Activated naive CD4-positive, alpha-beta T cell treated with anti-CD3 and anti-CD28 coated beads, Interleukin-2, amount 10 ng/mL, durations not matched to agents 7 days and 5 days (primary cell): ENCODE measurements around the gene ACSS1.

Source experiments
- CTCF ChIA-PET: fragments of 350-600 bp; sonication (Branson Sonifier 250); formaldehyde crosslinking; loops from one replicate; lab custom pipeline; 2021; ENCODE audit warnings: antibody characterized with exemption; lab: Charles Lee
- DNase-seq: peaks from one replicate; pipeline ENCODE4 v3.0.0-alpha.2; 2020
- H3K27ac Mint-ChIP-seq: one replicate; pipeline ENCODE4 v1.8.0; 2021; ENCODE audit warnings: mild to moderate bottlenecking, moderate library complexity, mixed read lengths
- H3K27me3 Mint-ChIP-seq: one replicate; pipeline ENCODE4 v1.8.0; 2021; ENCODE audit warnings: mild to moderate bottlenecking, mixed read lengths
- H3K36me3 Mint-ChIP-seq: one replicate; pipeline ENCODE4 v1.8.0; 2021; ENCODE audit warnings: mixed read lengths
- H3K4me1 Mint-ChIP-seq: one replicate; pipeline ENCODE4 v1.8.0; 2021; ENCODE audit warnings: mixed read lengths
- H3K4me3 Mint-ChIP-seq: one replicate; pipeline ENCODE4 v1.8.0; 2021; ENCODE audit warnings: mild to moderate bottlenecking, moderate library complexity, mixed read lengths
- H3K9me3 Mint-ChIP-seq: one replicate; pipeline ENCODE4 v1.8.0; 2021; ENCODE audit warnings: mixed read lengths

The ACSS1 gene

GRCh38 chr20:24981282-24981681 lies 76.7 kb downstream of the ACSS1 start:
- no peak for DNase-seq
- H3K9me3 Mint-ChIP-seq, result peaks cover 12% of the 10 kb centered on the region
- CTCF ChIA-PET, result interaction anchor here (0.8 kb wide), 1 partner anchor 83 kb away, joined by 4 read pairs; no protein-coding TSS in a partner anchor
- peaks cover 74% of the 10 kb centered on the region for H3K36me3 Mint-ChIP-seq
- H3K4me1 Mint-ChIP-seq, result peaks cover 37% of the 10 kb centered on the region
- no peaks in the 10 kb centered on the region for H3K27me3 Mint-ChIP-seq
- no peak overlapping the region for H3K27ac Mint-ChIP-seq
- no peak overlapping the region for H3K4me3 Mint-ChIP-seq

DNA sequence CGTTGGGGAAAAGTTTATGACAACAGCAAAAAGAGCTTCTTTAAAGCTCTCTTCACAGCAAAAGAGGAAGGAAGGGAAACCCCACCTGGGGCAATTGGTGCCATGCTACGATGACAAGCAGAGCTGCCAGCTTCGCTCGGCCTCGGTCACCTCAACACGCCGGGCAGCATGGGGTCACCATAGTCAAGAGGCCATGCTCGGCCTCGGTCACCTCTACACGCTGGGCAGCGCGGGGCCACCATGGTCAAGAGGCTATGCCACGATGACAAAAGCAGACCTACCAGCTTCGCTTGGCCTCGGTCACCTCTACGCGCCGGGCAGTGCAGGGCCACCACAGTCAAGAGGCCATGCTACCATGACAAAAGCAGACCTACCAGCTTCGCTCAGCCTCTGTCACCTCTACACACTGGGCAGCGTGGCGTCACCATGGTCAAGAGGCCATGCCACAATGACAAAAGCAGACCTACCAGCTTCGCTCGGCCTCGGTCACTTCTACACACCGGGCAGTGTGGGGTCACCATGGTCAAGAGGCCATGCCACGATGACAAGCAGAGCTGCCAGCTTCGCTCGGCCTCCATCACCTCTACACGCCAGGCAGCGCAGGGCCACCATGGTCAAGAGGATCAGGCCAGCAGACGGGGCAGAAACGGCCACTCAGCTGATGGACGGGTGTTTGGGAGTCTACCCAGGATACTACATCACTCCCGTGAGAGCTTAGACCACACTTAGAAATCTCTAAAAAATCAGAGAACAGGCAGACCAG lies 77.5 kb downstream of the ACSS1 start:
- no peaks in the 10 kb centered on the region for H3K27me3 Mint-ChIP-seq
- no peak overlapping the region for H3K27ac Mint-ChIP-seq
- CTCF ChIA-PET, result interaction anchor here (0.8 to 1.0 kb wide), 2 partner anchors 16 to 84 kb away, joined by 3 to 4 read pairs; no protein-coding TSS in a partner anchor
- no peak overlapping the region for H3K4me3 Mint-ChIP-seq
- H3K36me3 Mint-ChIP-seq, result peaks cover 82% of the 10 kb centered on the region
- H3K9me3 Mint-ChIP-seq, result peaks cover 15% of the 10 kb centered on the region
- no peak for DNase-seq
- H3K4me1 Mint-ChIP-seq, result peaks cover 29% of the 10 kb centered on the region

DNA sequence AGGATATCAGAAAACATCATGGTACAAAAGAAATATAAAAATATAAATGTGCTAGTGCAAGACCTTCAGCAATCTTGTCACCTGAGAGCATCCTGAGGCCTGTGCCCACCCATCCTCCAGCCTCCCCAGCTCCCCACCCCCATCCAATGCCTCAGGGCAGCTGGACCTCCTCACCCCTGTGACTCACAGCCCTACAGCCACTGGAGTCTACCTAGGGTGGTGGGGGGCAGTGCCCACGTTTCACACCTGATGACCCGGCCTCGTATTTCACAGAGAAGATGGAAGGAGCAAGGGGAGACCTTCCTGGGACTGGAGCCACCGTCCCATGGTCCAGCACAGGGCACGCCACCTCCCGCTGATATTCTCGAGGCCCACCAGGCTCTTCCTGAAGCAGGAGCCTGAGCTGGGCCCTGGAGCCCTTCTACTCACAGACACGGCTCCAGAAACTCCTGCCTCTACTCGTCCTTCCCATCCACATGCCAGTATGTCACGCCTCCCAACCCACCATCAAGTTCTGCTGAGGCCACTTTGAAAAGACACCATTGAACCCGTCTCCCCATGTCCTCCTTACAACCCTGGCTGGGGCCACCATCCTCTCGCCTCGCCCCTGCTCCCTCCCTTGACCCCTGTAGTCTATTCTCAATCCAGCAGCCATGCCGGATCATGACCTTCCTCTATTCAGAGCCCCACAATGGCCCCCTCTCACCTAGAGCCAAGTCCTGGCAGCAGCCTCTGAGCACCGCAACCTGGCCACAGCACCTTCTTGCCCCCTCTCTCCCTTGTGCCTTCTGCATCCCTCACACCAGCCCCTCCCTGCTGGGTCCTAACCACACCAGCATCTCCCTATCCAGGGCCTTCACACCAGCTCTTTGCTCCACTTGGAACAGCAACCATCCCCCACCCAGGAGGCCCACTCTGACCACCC lies 78.6 kb downstream of the ACSS1 start:
- Mint-ChIP-seq H3K27me3 (no peaks in the 10 kb centered on the region), H3K4me1 (peaks cover 19% of the 10 kb centered on the region), H3K9me3 (peaks cover 15% of the 10 kb centered on the region), H3K36me3 (peaks cover 87% of the 10 kb centered on the region), H3K27ac (peak overlapping the region; percentile 4), H3K4me3 (no peak overlapping the region)
- CTCF ChIA-PET, result no interaction called here
- peak; percentile 11 for DNase-seq

- CTCF ChIA-PET, result no interaction called here
- H3K4me1 Mint-ChIP-seq, result peaks cover 19% of the 10 kb centered on the region
- H3K4me3 Mint-ChIP-seq, result no peak overlapping the region
- peak; percentile 5 for DNase-seq
- no peak overlapping the region for H3K27ac Mint-ChIP-seq
- peaks cover 15% of the 10 kb centered on the region for H3K9me3 Mint-ChIP-seq
- H3K36me3 Mint-ChIP-seq, result peaks cover 86% of the 10 kb centered on the region
- H3K27me3 Mint-ChIP-seq, result no peaks in the 10 kb centered on the region
Measured at GRCh38 chr20:24978513-24978912, 79.4 kb downstream of the ACSS1 start.

GRCh38 chr20:24977797-24978196 lies 80.1 kb downstream of the ACSS1 start:
- Mint-ChIP-seq H3K9me3 (peaks cover 15% of the 10 kb centered on the region), H3K36me3 (peaks cover 86% of the 10 kb centered on the region), H3K4me3 (no peak overlapping the region), H3K4me1 (peaks cover 18% of the 10 kb centered on the region), H3K27me3 (no peaks in the 10 kb centered on the region), H3K27ac (no peak overlapping the region)
- no peak for DNase-seq
- CTCF ChIA-PET, result no interaction called here

GRCh38 chr20:24977336-24977735 lies 80.6 kb downstream of the ACSS1 start:
- H3K27me3 Mint-ChIP-seq, result no peaks in the 10 kb centered on the region
- H3K27ac Mint-ChIP-seq, result no peak overlapping the region
- H3K9me3 Mint-ChIP-seq, result peaks cover 15% of the 10 kb centered on the region
- H3K36me3 Mint-ChIP-seq, result peaks cover 86% of the 10 kb centered on the region
- CTCF ChIA-PET, result no interaction called here
- peak; percentile 11 for DNase-seq
- peaks cover 15% of the 10 kb centered on the region for H3K4me1 Mint-ChIP-seq
- H3K4me3 Mint-ChIP-seq, result no peak overlapping the region

DNA sequence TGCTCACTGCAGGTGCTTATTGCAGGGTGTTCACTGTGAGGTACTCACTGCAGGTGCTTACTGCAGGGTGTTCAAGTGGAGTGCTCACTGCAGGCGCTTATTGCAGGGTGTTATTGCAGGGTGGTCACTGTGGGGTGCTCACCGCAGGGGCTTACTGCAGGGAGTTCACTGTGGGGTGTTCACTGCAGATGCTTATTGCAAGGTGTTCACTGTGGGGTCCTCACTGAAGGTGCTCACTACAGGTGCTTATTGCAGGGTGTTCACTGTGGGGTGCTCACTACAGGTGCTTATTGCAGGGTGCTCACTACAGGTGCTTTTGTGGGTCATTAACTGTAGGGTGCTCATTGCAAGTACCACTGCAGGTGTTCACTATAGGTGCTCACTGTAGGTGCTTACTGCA lies 85.6 kb downstream of the ACSS1 start:
- Mint-ChIP-seq H3K9me3 (peaks cover 5% of the 10 kb centered on the region), H3K4me3 (no peak overlapping the region), H3K27me3 (no peaks in the 10 kb centered on the region), H3K27ac (no peak overlapping the region), H3K36me3 (peaks cover 71% of the 10 kb centered on the region), H3K4me1 (no peaks in the 10 kb centered on the region)
- DNase-seq, result no peak
- CTCF ChIA-PET, result no interaction called here

DNA sequence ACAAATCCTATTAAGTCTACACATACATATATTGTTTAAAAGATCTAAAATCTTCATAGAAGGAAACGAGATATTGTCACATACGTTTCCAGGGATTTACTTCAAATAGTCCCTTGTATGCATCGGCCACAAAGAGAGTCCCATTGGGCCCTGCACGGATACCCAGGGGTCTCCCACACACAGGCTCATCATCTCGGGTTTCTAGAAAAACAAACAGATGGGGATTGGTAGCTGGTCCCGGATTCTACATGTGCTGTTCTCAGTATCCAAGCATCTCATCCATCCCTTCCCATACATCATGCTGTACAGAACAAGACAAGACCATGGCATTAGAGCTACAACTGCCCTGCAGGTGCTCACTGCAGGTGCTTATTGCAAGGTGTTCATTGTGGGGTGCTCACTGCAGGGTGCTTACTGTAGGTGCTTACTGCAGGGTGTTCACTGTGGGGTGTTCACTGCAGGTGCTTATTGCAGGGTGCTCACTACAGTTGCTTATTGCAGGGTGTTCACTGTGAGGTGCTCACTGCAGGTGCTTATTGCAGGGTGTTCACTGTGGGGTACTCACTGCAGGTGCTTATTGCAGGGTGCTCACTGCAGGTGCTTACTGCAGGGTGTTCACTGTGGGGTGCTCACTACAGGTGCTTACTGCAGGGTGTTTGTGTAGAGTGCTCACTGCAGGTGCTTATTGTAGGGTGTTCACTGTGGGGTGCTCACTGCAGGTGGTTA lies 86.4 kb downstream of the ACSS1 start:
- H3K36me3 Mint-ChIP-seq, result peaks cover 64% of the 10 kb centered on the region
- no peaks in the 10 kb centered on the region for H3K27me3 Mint-ChIP-seq
- peak; percentile 18 for DNase-seq
- no peak overlapping the region for H3K4me3 Mint-ChIP-seq
- no peak overlapping the region for H3K27ac Mint-ChIP-seq
- H3K9me3 Mint-ChIP-seq, result peaks cover 5% of the 10 kb centered on the region
- H3K4me1 Mint-ChIP-seq, result no peaks in the 10 kb centered on the region
- CTCF ChIA-PET, result no interaction called here

DNA sequence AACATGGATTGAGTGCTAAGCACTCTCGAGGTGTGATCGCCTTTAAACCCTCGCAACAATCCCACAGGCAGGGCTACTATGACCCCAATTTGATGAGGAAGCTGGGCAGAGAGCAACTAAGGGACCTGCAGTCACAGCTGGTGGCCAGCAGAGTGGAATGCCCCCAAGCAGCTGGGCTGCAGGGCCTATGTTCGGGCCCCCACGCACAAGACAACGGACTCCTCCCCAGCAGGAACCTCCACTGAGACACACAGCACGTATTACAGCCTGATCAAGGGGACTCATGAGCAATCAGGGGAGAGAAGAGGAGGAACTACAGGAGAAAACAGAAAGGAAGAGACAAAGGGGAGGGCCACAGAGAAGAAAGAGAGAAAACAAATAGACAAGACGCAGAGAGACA lies 87.2 kb downstream of the ACSS1 start:
- CTCF ChIA-PET, result no interaction called here
- H3K4me3 Mint-ChIP-seq, result no peak overlapping the region

GRCh38 chr20:24970030-24970553 lies 87.8 kb downstream of the ACSS1 start:
- H3K27me3 Mint-ChIP-seq, result no peaks in the 10 kb centered on the region
- DNase-seq, result no peak
- H3K27ac Mint-ChIP-seq, result no peak overlapping the region
- no peaks in the 10 kb centered on the region for H3K9me3 Mint-ChIP-seq
- H3K4me3 Mint-ChIP-seq, result no peak overlapping the region
- peaks cover 60% of the 10 kb centered on the region for H3K36me3 Mint-ChIP-seq
- no peaks in the 10 kb centered on the region for H3K4me1 Mint-ChIP-seq
- CTCF ChIA-PET, result no interaction called here

More for the DNA sequence above, 87.2 kb downstream of the ACSS1 start:
- H3K36me3 Mint-ChIP-seq, result peaks cover 61% of the 10 kb centered on the region
- no peaks in the 10 kb centered on the region for H3K4me1 Mint-ChIP-seq
- no peaks in the 10 kb centered on the region for H3K27me3 Mint-ChIP-seq
- no peaks in the 10 kb centered on the region for H3K9me3 Mint-ChIP-seq
- no peak for DNase-seq
- no peak overlapping the region for H3K27ac Mint-ChIP-seq

DNA sequence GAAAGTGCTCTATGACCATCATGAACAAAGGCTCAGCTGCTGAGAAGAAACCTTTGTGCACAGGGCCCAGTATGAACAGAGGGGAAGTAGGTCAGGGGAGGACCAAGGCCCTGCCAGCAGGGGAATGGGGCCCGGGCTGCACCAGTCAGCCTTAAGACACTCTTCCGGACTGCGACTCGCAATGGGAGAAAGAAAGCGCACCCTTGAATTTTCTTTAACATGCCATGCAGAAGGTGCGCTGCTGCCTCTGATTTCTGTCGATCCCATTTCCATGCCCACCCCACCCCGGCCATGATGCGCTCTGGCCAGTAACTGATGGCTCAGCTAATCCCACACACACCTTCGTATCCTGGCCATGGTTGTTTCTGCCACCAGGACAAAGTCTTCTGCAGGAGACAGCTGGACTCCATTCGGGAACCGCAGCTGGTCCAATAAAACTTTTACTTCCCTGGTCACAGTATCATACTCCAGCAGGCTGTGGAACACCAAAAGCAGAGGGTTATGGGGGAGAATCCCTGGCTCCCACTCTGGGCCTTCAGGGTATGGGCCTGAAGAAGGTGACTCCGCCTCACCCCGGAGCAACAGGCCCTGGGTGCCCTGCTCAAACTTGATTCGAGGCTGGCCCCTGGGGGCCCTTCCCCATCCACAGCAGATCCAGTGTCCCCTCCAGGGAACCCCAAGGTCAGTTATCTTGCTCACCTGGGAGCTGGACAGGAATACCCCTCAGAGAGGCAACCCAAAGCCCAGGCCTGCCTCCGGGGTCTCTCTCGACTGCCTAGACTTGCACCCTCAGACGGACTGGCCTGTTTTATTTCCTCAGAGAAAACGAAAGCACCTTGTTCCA lies 88.5 kb downstream of the ACSS1 start:
- H3K9me3 Mint-ChIP-seq, result no peaks in the 10 kb centered on the region
- H3K4me3 Mint-ChIP-seq, result no peak overlapping the region
- H3K36me3 Mint-ChIP-seq, result peaks cover 63% of the 10 kb centered on the region
- peak; percentile 18 for DNase-seq
- H3K27me3 Mint-ChIP-seq, result no peaks in the 10 kb centered on the region
- no peak overlapping the region for H3K27ac Mint-ChIP-seq
- CTCF ChIA-PET, result no interaction called here
- H3K4me1 Mint-ChIP-seq, result no peaks in the 10 kb centered on the region

- DNase-seq, result no peak
- no peaks in the 10 kb centered on the region for H3K27me3 Mint-ChIP-seq
- H3K4me1 Mint-ChIP-seq, result no peaks in the 10 kb centered on the region
- H3K4me3 Mint-ChIP-seq, result no peak overlapping the region
- H3K27ac Mint-ChIP-seq, result peak overlapping the region; percentile 38
- peaks cover 55% of the 10 kb centered on the region for H3K36me3 Mint-ChIP-seq
- no peaks in the 10 kb centered on the region for H3K9me3 Mint-ChIP-seq
- CTCF ChIA-PET, result no interaction called here
Measured at GRCh38 chr20:24968278-24968800, 89.6 kb downstream of the ACSS1 start.
